Aorta (tissue), 5 donors: Measurements from ENCODE around the gene CTU1. TPM values are rescaled to one million over a fixed set of nuclear protein-coding genes. Genes with fewer than 3 reads are reported as not detected.

ENCODE experiments used
- ATAC-seq: fragments of 200-7000 bp; cut with Tn5 transposase; one replicate; pipeline ENCODE4 v1.9.1; 2022; ENCODE audit warnings: moderate library complexity; ENCODE audit not compliant: low FRiP score
- DNase-seq, 2 donors: peaks; one replicate each; pipeline ENCODE4 v3.0.0-alpha.2; 2020
- H3K27ac ChIP-seq, 2 donors: one replicate each; pipeline ENCODE4 v1.5.1; 2013; ENCODE audit warnings: low read length in 2 of 2, mild to moderate bottlenecking in 2 of 2, moderate library complexity in 2 of 2, control low read depth in 1 of 2, inconsistent platforms in 1 of 2, low read depth in 1 of 2
- H3K27me3 ChIP-seq, 2 donors: one replicate each; pipeline ENCODE4 v1.6.1; 2013; ENCODE audit warnings: control low read depth in 1 of 2, low read length in 1 of 2, mild to moderate bottlenecking in 1 of 2, moderate library complexity in 1 of 2; ENCODE audit not compliant: insufficient read depth in 2 of 2, control insufficient read depth in 1 of 2
- H3K36me3 ChIP-seq, 2 donors: one replicate each; pipeline ENCODE4 v1.6.1; 2013; ENCODE audit warnings: control low read depth in 1 of 2, low read length in 1 of 2, mild to moderate bottlenecking in 1 of 2; ENCODE audit not compliant: insufficient read depth in 2 of 2, control insufficient read depth in 1 of 2
- H3K4me1 ChIP-seq, 2 donors: one replicate each; pipeline ENCODE4 v1.6.1; 2013; ENCODE audit warnings: low read length in 2 of 2, control low read depth in 1 of 2, mild to moderate bottlenecking in 1 of 2, moderate library complexity in 1 of 2; ENCODE audit not compliant: insufficient read depth in 2 of 2, control insufficient read depth in 1 of 2
- H3K4me3 ChIP-seq, 2 donors: one replicate each; pipeline ENCODE4 v1.5.1; 2013; ENCODE audit warnings: low read length in 2 of 2, control low read depth in 1 of 2, mild to moderate bottlenecking in 1 of 2
- H3K9me3 ChIP-seq: one replicate; pipeline ENCODE4 v1.6.1; 2013; ENCODE audit warnings: mild to moderate bottlenecking, low read length; ENCODE audit not compliant: control insufficient read depth
- WGBS, 2 donors: extraction: QIAGEN DNeasy Blood & Tissue Kit; methylation state at CpG; one replicate each; pipeline ENCODE4 v1.1.7; 2013; 5-methylcytosine and 5-hydroxymethylcytosine counted together
- intact Hi-C, 2 donors: fragments of 100-400 bp; cut with DNase I; formaldehyde crosslinking; loops; one replicate each; pipeline versions ENCODE4 v1.14.2 to v1.15.0; 2022
- long read RNA-seq, 2 donors: library from polyadenylated mRNA; unstranded; transcript quantifications; one replicate each; pipeline ENCODE4 v2.0.0, GENCODE V29; 2020 to 2021
- polyA plus RNA-seq, 2 donors: library from polyadenylated mRNA; stranded (reverse); fragments of 200-250 nt; gene quantifications; one replicate each; pipeline ENCODE4 v1.2.3, GENCODE V29; 2013
- total RNA-seq, 2 donors: library from RNA; stranded (reverse); fragmentation: NEBNext Ultra II Directional; extraction: Animal tissue kit (Norgen Biotek cat#: 25700); gene quantifications; one replicate each; pipeline ENCODE4 v1.2.1, GENCODE V29; 2021
- donor health status: healthy with polysubstance abuse.
- donor health status: Bipolar disorder and iron deficiency.
- donor health status: DM: no; HTN: no; CAD: no.
- donor health status: DM: no; HTN: no; CAD: no.
- donor health status: DM: yes; HTN: yes; CAD: no.

Gene CTU1
- total RNA-seq (1 to 10 TPM; 4.1 to 5.4 TPM), polyA plus RNA-seq (1 to 10 TPM; 1.1 to 2.6 TPM)
- long read RNA-seq, donor 1: 0 reads
- long read RNA-seq, donor 2, transcript CTU1-201 (3 exons, 2,087 nt): major isoform, 8 of 10 reads
- long read RNA-seq, donor 2, partial matches to known transcripts: 1 of 10 reads
- long read RNA-seq, donor 2, other reads (novel, unspliced or antisense): 1 of 10 reads

DNA sequence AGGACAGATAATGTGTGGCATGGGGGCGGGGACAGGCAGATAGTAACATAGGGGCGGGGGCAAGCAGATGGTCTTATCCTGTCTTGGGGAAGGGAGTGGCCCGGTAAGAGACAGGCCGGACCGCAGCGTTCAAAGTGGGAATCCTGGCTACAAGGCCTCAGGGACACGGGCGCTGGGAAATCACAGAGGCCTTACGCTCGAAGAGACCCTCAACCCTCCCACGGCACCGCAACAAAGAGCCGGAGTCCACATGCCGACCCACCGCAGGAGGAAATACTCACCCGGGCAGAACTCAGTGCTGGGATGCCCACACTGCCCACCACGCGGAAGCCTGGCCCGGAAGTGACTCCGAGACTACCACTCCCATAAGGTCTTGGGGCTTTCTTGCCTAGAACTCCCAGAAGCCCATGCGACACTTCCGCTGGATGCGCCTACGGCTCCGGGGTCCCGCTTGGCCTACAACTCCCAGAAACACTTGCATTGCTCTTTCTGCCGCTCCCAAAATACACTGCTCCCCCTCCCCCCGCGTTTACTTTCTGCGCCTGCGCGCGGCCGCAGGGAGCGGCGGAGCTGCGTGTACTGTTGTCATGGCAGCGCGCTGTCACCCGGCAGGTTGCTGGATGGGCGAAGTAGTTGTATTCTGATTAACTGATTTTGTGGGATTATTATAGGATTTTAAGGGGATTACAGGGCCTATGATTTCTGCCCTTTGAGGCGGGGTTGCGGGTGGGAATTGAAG lies at the start of gene CTU1:
Gene CTU1 (minus strand): TSS at position 344 of the 739 bp plus-strand sequence. CDS start 3,840 bp downstream, outside the sequence.
- WGBS, 2 donors: 0% methylated on average over 43 of the region's 43 CpGs
- H3K36me3 ChIP-seq: peaks cover 0 to 4% of the 10 kb centered on the region in 2 donors
- H3K9me3 ChIP-seq: peaks cover 1% of the 10 kb centered on the region
- H3K27me3 ChIP-seq: peaks cover 0 to 2% of the 10 kb centered on the region in 2 donors
- H3K27ac ChIP-seq: no peak within 1 kb of the TSS
- no peaks in the 10 kb centered on the region for H3K4me1 ChIP-seq
- intact Hi-C loops: loop anchor here (1.0 to 5.0 kb wide), 2 partner anchors 486 to 489 kb away; no protein-coding TSS in a partner anchor
- ATAC-seq (peak; percentile 99), DNase-seq (peak; percentile 98 to 99)
- peak within 1 kb of the TSS; percentile 49 to 65 for H3K4me3 ChIP-seq

DNA sequence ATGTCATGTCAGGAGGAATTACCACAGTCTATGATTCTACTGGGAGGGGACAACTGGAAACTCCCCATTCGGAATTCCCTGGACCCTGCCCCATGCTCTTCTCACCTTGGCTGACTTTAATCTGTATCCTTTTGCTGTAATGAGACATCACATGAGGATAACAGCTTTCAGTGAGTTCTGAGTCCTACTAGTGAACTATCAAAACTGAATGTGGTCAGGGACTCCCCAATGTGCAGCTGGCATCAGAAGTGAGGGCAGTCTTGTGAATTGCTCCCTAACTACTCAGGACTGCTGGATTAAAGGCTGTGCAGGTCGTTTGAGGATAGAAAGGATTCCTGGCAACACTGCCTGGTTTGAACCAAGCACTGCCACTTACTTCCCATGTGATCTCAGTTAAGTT lies 49.1 kb upstream of the CTU1 start:
- 38 to 46% methylated on average over 2 of the region's 2 CpGs for WGBS, 2 donors
- H3K27ac ChIP-seq: no peak overlapping the region
- no peaks in the 10 kb centered on the region for H3K4me1 ChIP-seq
- H3K9me3 ChIP-seq: no peaks in the 10 kb centered on the region
- intact Hi-C loops: no loop called here
- ATAC-seq (no peak), DNase-seq (no peak)
- no peak overlapping the region for H3K4me3 ChIP-seq
- no peaks in the 10 kb centered on the region for H3K36me3 ChIP-seq
- H3K27me3 ChIP-seq: no peaks in the 10 kb centered on the region

DNA sequence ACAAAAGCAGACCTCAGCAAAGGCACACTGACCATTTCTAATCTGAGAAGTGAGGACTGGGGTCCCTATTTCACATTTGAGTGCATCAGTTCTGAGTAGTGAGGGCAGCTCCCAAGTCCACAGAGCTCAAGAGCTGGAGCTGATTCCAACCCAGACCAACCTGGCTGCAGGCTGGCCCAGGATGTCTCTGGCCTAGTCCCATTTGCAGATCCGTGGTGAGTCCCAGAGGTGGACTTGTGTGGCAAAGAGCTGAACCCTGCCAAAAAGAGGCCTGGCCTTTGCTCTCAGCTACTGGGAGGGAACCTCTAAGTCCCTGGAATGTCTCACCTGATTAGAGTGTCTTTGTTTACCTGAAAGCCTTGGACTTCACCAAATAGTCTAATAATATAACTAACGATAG lies 48.5 kb upstream of the CTU1 start:
- Histone ChIP-seq H3K4me3 (no peak overlapping the region), H3K36me3 (no peaks in the 10 kb centered on the region), H3K27me3 (no peaks in the 10 kb centered on the region), H3K27ac (no peak overlapping the region), H3K4me1 (no peaks in the 10 kb centered on the region), H3K9me3 (peaks cover under 1% of the 10 kb centered on the region)
- WGBS, 2 donors: 47 to 58% methylated on average over 2 of the region's 2 CpGs
- ATAC-seq: no peak
- no peak for DNase-seq
- intact Hi-C loops: no loop called here

DNA sequence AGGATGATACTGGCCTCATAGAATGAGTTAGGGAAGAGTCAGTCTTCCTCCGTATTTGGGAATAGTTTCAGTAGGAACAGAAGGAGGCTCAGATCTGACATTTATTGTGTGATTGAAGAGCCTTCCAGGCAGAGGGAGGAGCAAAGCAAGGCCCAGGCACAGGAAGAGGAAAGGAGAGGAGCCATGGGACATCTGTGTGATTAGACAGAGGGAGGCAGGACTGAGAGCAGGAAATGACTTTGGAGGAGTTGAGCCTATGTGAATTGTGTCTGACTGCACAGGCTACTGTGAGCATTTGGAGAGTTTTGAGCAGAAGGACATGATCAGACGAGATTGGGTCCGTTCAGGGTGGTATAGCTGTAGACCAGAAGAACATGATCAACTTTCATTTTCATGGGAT lies 42.4 kb upstream of the CTU1 start:
- Histone ChIP-seq H3K4me3 (no peak overlapping the region), H3K27ac (no peak overlapping the region), H3K27me3 (no peaks in the 10 kb centered on the region), H3K9me3 (peaks cover 2% of the 10 kb centered on the region), H3K36me3 (no peaks in the 10 kb centered on the region), H3K4me1 (no peaks in the 10 kb centered on the region)
- 67 to 82% methylated on average over 3 of the region's 3 CpGs for WGBS, 2 donors
- ATAC-seq (no peak), DNase-seq (no peak)
- intact Hi-C loops: no loop called here

GRCh38 chr19:51148580-51148979 lies 40.4 kb upstream of the CTU1 start:
- Histone ChIP-seq H3K4me1 (no peaks in the 10 kb centered on the region), H3K27ac (no peak overlapping the region), H3K27me3 (no peaks in the 10 kb centered on the region), H3K36me3 (no peaks in the 10 kb centered on the region), H3K4me3 (no peak overlapping the region), H3K9me3 (peaks cover 2% of the 10 kb centered on the region)
- WGBS, 2 donors: 76 to 81% methylated on average over 3 of the region's 3 CpGs
- intact Hi-C loops: no loop called here
- DNase-seq (no peak), ATAC-seq (no peak)

GRCh38 chr19:51147663-51148062 lies 39.5 kb upstream of the CTU1 start:
- DNase-seq (no peak), ATAC-seq (no peak)
- H3K27me3 ChIP-seq: no peaks in the 10 kb centered on the region
- no peak overlapping the region for H3K27ac ChIP-seq
- 5 to 7% methylated on average over 1 of the region's 1 CpG for WGBS, 2 donors
- no peak overlapping the region for H3K4me3 ChIP-seq
- no peaks in the 10 kb centered on the region for H3K4me1 ChIP-seq
- H3K9me3 ChIP-seq: peaks cover 2% of the 10 kb centered on the region
- intact Hi-C loops: no loop called here
- H3K36me3 ChIP-seq: no peaks in the 10 kb centered on the region

GRCh38 chr19:51146751-51147150 lies 38.5 kb upstream of the CTU1 start:
- DNase-seq (no peak), ATAC-seq (no peak)
- intact Hi-C loops: no loop called here
- Histone ChIP-seq H3K9me3 (peaks cover 1% of the 10 kb centered on the region), H3K27ac (no peak overlapping the region), H3K27me3 (no peaks in the 10 kb centered on the region), H3K4me3 (no peak overlapping the region), H3K36me3 (no peaks in the 10 kb centered on the region), H3K4me1 (no peaks in the 10 kb centered on the region)
- 85 to 89% methylated on average over 7 of the region's 7 CpGs for WGBS, 2 donors

DNA sequence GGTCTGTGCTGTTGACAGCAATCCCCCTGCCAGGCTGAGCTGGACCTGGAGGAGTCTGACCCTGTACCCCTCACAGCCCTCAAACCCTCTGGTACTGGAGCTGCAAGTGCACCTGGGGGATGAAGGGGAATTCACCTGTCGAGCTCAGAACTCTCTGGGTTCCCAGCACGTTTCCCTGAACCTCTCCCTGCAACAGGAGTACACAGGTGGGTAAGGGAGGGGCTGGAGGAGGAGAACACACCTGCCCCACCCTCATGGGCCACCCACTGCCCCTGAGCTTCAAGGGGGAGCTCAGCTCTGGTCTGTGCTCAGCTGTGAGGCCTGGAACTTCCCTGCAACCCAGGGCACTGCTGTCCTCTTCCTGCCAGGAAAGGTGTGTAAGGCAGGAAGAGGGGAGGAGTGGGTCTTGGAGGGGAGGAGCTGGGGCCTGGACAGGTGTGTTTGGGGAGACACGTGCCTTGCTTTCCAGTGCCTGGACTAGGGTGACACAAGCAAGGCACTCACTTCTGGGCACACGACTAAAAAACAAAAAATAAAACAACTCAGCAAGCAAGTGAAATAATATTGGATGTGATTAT lies 37.8 kb upstream of the CTU1 start:
- H3K27ac ChIP-seq: no peak overlapping the region
- H3K4me3 ChIP-seq: no peak overlapping the region
- no peaks in the 10 kb centered on the region for H3K9me3 ChIP-seq
- ATAC-seq (no peak), DNase-seq (no peak)
- H3K36me3 ChIP-seq: no peaks in the 10 kb centered on the region
- H3K27me3 ChIP-seq: no peaks in the 10 kb centered on the region
- WGBS, 2 donors: 51 to 66% methylated on average over 4 of the region's 4 CpGs
- intact Hi-C loops: no loop called here
- H3K4me1 ChIP-seq: no peaks in the 10 kb centered on the region
